GM18519 (cell line): Measurements from ENCODE around the gene ADAMTS17.

Source experiments
- ATAC-seq: cut with Tn5 transposase; IDR thresholded peaks from one replicate; pipeline ENCODE4 v1.9.1; 2021; ENCODE audit warnings: mild to moderate bottlenecking, moderate library complexity; ENCODE audit not compliant: unreplicated experiment, low FRiP score

ADAMTS17 gene

GRCh38 chr15:100187677-100188076 lies 154.1 kb downstream of the ADAMTS17 start:
- no peak for ATAC-seq

- ATAC-seq: no peak
Measured at GRCh38 chr15:100186960-100187359, 154.8 kb downstream of the ADAMTS17 start.

GRCh38 chr15:100186366-100186765 lies 155.4 kb downstream of the ADAMTS17 start:
- ATAC-seq: no peak

- no peak for ATAC-seq
Measured at GRCh38 chr15:100183921-100184495, 157.8 kb downstream of the ADAMTS17 start.

DNA sequence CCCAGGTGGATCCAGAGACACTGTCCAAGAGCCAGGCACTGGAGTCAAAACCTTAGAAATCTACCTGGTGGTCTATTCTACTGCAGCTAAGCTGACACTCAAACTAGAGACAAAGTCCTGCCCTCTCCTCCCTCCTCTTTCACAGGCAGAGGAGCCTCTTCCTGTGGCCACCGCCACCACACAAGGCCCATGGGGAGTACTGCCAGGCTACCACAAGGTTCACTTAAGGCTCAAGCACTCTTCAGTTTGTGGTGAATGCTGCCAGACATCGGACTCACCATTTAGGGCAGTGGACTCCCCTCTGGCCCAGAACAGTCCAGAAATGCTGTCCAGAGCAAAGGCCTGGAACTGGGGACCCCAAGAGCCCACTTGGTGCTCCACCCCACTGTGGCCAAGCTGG lies 160.9 kb downstream of the ADAMTS17 start:
- ATAC-seq: no peak

GRCh38 chr15:100175406-100176114 lies 166.2 kb downstream of the ADAMTS17 start:
- ATAC-seq: no peak

DNA sequence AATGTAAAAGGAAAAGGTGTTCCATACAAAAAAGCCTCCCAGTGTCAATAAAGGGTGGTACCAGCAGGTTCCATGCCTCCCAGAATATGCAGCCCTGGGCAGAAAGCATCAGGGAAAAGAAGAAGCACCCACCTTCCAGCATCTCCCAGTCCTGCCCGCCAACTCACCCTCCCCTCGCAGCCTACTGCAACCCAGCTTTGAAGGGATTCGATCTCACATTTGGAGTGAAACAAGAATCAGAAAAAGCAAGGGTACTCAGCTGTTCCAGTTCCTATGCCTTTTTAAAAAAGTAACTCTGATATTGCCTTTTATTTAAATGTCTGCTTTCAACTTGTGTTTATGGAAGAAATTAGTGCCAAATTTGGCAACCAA lies 166.9 kb downstream of the ADAMTS17 start:
- ATAC-seq: no peak

DNA sequence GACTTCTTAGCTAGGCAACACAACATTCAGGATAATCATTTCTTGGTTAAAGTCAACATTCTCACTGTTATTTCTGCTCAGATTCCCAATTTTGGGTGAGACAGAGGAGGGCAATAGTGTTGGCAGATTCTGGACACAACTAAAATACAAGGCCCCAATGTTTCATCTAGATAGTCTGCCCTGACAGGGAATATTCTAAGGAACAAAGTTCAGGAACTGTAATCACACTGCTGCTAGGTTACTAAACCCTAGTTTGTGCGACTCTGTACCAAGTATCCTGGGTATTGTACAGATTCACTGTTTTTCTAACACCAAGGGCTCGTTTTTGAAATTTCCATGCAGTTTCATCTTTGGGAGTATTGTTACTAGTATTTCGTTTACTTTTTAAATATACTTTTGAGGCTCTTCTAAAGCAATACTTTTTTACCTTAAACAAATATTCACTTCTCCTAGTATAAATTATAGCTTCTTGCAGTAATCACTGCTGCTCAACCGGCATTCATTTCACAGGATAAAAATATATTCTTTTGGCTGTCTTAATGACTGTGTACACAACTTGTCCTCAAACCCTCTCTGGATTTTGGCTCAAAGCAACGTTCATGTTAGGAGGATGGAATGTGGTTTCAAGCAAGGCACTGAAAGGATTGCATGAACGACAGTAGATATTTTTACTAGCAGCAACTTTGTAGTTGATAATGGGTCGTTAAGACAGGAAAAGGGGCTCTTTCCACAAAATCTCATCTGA lies 167.4 kb downstream of the ADAMTS17 start:
- no peak for ATAC-seq

DNA sequence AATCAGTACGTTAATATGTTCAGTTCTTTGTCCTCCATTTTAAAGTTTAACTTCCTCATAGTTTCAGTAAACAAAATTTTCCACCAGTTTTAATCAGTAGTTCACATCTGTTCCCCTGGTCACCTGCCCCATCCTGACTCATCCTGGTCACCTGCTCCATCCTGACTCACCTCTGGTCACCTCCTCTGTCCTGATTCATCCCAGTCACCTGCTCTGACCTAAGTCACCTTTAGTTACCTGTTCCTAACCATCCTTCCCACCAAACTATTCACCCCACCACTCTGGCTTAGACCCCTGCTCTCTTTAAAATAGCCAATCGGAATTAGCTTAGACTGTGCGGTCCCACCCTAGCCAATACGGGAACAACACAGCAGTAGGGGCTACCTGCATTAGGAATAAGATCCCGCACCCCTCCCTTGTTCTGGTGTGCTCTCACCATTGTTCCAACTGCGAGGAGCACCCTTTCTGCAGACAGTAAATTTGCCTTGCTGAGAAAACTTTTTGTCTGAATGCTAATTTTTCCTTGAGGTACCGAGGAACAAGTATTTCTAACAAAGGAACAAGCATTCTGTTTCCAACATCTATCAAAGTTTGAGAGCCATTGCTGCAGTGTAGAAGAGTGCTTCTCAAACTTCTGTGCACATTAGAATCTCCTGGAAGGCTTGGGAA lies 169.3 kb downstream of the ADAMTS17 start:
- no peak for ATAC-seq

GRCh38 chr15:100171411-100171810 lies 170.4 kb downstream of the ADAMTS17 start:
- no peak for ATAC-seq

GRCh38 chr15:100170291-100171210 lies 171.2 kb downstream of the ADAMTS17 start:
- peak; percentile 94 for ATAC-seq

DNA sequence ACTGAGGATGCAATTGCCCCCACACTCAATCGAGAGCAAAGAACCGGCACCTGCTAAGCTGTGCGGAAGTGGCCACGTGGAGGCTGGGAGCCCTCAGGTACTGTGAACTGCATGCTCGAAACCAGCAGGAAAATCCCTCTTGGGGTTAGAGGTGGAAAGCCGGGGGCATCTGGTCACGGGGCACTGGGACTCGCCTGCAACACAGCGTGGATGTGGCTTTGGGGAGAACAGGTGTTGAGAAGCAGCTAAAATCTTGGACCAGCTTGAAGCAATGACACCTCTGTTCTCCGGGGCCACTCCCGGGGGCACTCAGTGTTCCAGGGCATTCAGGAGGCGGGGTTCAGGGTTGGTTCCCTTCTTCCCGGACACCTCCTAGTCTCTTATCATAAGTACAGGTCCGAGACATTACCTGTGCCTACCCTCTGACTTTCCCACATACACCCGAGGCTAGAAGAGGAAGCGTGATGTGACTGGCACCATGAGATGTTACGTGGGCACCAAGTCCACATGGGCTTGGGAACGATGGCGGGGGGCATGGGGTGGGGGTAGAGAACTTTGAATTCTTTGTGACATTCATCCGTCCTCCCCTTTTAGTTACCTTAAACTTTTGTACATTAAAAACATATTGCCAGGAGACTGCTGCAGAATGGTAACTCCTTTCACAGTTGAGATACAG lies 172.0 kb downstream of the ADAMTS17 start:
- ATAC-seq: no peak

DNA sequence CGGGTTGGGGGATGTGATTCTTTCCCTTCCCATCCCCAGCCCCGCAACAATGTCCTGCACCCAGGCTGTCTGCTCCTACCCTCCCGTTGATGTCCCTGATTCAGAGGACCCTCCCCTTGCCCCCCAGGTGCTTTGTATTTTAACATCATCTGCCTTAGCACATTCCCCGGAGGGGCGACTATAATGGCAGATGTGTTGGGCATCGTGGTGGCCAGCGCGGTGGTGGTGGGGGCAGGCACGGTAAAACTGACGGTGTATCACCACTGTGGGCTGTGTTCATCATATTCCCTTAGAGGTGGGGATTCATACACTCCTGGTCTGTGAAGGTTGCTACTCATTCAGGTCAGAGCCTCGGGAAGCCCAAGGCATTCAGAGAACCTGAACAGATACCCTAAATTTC lies 173.0 kb downstream of the ADAMTS17 start:
- ATAC-seq: no peak

DNA sequence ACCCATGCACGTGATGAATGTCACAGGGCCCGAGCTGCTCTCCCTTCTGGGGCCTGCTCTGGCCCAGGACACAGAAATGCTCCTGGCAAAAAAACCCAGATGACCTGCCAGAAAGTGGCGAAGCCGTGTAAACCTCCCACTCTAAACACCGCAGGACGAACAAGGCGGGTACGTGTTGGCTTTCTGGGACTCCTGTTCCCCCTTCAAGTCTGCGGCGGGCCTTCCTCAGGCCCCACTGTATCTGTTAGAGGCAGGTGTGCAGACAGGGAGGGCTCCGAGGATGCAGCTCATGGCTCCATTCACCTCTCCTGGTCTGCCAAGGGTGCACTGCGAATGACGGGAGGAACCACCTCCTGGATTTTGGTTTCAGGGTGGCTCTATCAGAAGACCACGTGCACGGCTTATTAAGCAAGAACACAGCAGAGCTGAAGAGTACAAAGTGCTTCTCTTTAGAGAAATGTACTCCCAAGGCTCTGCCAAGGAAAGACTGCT lies 173.8 kb downstream of the ADAMTS17 start:
- no peak for ATAC-seq

GRCh38 chr15:100166313-100166712 lies 175.5 kb downstream of the ADAMTS17 start:
- no peak for ATAC-seq

- no peak for ATAC-seq
Measured at GRCh38 chr15:100163961-100164360, 177.8 kb downstream of the ADAMTS17 start.

DNA sequence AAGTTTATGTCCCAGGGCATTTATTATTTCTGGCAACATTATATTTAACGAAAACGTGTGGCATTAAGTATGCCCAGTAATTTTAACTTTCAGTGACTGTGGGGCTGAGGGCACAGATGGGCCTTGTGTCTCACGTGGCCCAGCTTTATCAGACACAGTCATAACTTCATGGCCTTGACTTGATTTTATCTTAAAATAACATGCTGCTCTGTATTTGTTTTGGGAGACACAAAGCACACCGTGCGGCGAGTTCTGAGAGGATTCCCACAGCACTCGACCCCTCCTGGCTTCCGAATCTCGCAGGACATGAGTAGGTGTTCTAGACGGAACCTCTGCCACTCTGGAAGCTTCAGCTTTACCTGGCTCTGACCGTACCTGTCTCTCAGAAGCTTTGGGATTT lies 180.8 kb downstream of the ADAMTS17 start:
- ATAC-seq: no peak

DNA sequence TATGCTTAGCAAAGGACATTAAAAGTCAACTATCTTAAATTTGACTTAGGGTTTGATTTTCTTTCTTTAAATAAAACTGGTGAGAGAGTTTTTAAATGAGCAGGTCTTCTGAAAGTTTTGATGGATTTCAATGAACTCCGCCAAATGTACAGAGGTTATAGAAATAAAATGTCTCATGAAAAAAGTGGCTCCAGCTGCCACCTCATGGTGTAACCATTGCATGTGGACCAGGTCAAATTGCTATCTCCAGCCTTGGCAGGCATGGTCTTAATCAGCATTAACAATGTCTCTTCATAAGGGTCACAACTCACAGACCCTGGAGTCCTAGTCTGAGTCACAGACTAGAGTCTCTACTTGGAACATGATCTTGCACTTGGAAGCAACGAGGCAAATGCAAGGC lies 182.3 kb downstream of the ADAMTS17 start:
- ATAC-seq: no peak

DNA sequence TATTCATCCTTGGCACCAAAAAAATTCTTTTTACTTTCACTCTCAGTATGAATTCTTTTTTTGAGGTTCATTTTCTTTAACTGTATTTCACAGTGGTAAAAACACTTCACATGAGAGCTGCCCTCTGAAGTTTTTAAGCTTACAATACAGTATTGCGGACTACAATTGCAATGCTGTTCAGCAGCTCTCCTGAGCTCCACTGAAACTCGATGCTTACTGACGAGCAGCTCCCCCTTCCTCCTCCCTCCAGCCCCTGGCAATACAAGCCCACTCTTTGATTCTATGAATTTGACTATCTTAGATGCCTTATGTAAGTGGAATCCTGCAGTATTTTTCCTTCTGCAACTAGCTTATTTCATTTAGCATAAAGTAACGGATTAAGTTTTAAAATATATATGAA lies 183.4 kb downstream of the ADAMTS17 start:
- ATAC-seq: no peak

DNA sequence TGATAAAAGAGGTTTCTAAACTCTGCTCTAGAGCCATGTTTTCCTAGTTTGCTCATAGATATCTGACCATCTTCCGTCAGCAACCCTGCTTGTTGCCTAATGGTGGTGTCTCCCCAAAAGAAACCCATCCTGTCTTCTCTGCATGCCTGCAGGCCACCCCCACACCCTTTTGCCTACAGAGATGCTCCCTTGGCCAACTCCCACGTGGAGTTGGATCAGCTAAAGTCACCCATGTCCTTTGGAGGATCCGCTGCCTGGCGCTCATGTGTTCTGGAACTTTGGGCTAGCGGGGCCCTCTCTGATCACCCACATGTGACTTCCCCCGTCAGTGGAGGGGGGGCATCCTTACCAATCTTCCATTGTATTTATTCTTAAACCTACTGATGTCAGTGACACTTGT lies 185.6 kb downstream of the ADAMTS17 start:
- ATAC-seq: no peak
